Heart left ventricle (tissue), 13 donors: ENCODE measurements around the gene KCNJ12.
"Not testable (repeated sequence)": the region's sequence is repeated elsewhere in the genome, so short reads cannot be mapped to it uniquely, and the experiment has no call there.

Experiments
- CTCF ChIP-seq, 12 donors: fragments of 200-600 bp; sonication (generic) in 4 of 12; IDR thresholded peaks; one replicate each; pipeline versions ENCODE4 v1.5.0 to v1.8.0; 2018 to 2022; ENCODE audit warnings: antibody characterized with exemption in 12 of 12, mild to moderate bottlenecking in 5 of 12
- POLR2A ChIP-seq, 2 donors: fragments of 450-650 bp; IDR thresholded peaks; one replicate each; pipeline ENCODE4 v1.6.1; 2017; ENCODE audit warnings: antibody characterized with exemption in 2 of 2, mild to moderate bottlenecking in 2 of 2, moderate library complexity in 2 of 2
- donor health status: ischemic (EF 13 %, LVEDD 7.1; RV severe dilation, severe dysfunction).
- donor health status: DM: no; HTN: yes; CAD: no.
- donor health status: DM: no; HTN: no; CAD: no.
- donor health status: ischemic (EF 25% LVEDD 6.9; RV normal size, moderate dysfunction).
- donor health status: ischemic (EF 25% LVEDD 5.7; RV mildly dilated, moderate dysfunction).
- donor health status: ischemic (EF 35%, LVEDD 5.7; RV mildly dilated, moderate dysfunction).
- donor health status: nonischemic (EF 11% LVEDD 7.7; RV severe dilation, severe dysfunction).
- donor health status: DM: yes; HTN: yes; CAD: no.
- donor health status: PGD.
- donor health status: ischemic (EF 29% LVEDD 5.4; RV normal size, mild dysfunction).
- donor health status: nonischemic (EF 23%, LVEDD 6.1; RV moderate dilation, normal function).

- TF ChIP-seq CTCF, POLR2A (IDR thresholded peaks at IDR 0.05): not testable (repeated sequence)
These were observed 34.9 kb downstream of the KCNJ12 start for GRCh38 chr17:21410906-21411678.
